HG02588 (cell line): ENCODE results near the gene SEL1L3.
"Not testable (repeated sequence)": the region's sequence is repeated elsewhere in the genome, so short reads cannot be mapped to it uniquely, and the experiment has no call there.

ENCODE experiments used
- ATAC-seq: cut with Tn5 transposase; IDR thresholded peaks from one replicate; pipeline ENCODE4 v1.9.1; 2021; ENCODE audit warnings: mild to moderate bottlenecking, moderate library complexity; ENCODE audit not compliant: unreplicated experiment

The SEL1L3 gene

DNA sequence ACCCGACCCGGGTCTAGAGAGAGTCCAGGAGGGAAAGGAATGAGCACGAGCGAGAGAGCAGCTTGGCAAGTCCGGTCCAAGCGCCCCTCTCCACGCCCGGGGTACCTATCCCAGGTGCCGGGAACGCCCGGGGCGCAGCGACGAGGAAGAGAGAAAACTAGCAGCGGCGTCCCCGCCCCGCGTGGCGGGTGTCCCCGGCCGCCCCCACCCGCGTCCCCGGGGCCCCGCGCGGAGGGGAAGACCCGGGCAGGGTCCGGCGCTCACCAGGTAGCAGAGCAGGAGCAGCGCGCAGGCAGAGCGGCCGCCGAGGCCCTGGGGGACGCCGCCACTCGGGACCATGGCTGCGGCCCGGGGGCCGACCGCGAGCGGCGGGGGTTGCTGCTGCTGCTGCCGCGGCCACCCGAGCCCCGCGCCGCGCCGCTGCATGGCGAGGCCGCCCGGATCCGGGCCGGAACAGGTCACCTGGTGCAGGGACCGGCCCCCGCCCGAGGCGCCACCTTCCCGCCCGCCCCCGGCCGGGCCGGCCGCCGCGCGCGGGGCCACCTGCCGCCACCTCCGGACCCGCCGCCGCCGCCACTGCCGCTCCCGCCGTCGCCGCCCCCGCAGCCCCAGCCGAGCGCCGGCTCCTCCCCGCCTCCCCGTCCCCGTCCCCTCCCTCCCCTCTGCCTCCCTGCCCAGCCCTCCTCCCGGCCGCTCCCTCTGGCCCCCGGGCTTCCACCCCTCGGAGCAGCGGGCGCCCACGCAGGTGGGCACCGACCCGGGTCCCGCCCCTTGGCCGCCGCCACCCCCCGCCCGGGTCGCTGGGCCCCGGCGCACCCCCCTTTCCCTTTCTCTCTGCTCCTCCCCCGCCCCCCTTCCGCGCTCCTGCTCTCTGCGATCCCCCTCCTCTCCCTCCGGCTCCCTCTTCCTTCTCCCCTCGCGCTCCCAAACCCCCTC is at the start of gene SEL1L3:
Gene SEL1L3, minus strand, starts transcription at position 578 of the 936 bp plus-strand sequence. Its CDS starts 152 bp downstream, at position 426.
- peak; percentile 50 for ATAC-seq

DNA sequence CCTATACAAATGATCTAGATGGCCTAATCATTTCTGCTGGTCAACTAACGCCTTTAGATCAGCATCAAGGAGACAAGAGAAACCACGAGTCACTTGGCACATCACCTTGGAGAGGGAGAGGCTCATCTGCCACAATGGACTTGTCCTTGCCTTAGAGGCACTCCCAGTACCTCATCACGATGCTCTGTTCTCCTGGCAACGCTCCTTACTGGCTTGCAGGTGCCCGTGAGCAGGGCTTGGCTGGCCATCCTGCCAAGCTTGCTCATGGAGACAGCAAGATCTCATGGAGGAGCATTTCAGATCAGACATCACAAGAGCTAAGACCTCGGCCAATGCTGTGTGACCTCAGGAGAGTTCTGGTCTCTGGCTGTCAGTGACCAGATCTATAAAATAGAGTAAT is 48.6 kb upstream of the SEL1L3 start:
- no peak for ATAC-seq

DNA sequence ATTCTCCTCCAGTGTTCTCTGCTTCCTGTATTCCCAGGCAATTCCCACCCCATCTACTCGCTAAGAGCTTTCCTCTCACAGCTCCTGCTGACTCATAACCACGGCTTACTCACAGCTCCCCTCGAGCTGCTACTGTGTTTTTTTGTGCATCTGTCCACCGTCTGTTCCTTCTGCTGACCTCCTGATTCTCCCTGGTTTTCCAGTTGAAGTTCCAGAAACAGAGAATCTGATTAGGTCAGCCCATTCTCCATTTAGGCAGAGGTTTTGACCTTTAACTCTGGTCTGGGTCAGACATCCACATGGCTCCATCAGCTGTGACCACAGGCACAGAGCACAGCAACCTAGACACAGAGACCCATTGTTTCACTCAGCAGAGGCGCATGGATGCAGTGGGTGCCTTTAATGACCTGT is 45.7 kb upstream of the SEL1L3 start:
- ATAC-seq: no peak

DNA sequence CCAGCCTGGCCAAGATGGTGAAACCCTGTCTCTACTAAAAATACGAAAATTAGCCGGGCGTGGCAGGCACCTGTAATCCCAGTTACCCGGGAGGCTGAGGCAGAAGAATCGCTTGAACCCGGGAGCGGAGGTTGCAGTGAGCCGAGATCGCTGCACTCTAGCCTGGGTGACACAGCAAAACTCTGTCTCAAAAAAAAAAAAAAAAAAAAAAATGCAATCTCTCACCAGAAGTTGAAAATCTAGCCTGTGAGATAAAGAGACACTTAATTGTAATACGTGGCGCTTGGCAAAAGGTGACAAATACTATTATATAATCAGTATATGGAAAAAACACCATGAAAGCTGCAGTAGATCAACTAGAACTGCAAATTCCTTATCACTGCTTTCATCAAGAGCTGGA is 43.3 kb upstream of the SEL1L3 start:
- ATAC-seq: not testable (repeated sequence)

DNA sequence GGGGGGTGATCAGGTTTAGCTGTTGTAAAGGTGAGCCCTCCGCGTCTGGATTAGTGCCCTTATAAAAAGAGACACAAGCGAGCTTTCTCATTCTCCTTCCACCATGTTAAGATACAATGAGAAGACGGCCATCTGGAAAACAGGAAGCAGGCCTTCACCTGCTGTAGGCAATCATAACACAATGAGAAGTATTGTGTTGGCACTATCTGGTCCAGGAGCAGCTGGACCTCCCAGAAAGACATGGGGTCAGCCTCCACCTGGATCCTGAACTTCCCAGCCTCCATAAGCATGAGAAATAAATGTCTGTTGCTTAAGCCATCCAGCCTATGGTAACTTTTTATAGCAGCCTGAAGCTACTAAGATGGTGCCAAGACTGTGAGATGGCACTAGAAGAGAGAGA is 42.6 kb upstream of the SEL1L3 start:
- no peak for ATAC-seq

DNA sequence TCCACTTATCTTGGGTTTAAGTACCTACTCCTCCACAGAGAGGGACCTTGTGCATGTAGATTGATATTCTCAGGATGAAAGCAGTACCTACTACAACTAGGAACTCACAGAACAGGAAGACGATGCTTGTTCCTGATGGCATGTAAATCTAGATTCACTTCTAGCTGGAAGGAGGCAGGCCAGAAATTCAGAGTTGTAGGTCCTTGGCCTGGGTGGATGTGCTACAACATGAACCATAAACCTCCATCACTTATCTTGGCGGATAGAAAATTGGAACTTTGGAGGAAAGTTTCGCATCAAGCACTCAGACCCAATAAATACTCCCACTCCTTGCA is 41.9 kb upstream of the SEL1L3 start:
- ATAC-seq: no peak

DNA sequence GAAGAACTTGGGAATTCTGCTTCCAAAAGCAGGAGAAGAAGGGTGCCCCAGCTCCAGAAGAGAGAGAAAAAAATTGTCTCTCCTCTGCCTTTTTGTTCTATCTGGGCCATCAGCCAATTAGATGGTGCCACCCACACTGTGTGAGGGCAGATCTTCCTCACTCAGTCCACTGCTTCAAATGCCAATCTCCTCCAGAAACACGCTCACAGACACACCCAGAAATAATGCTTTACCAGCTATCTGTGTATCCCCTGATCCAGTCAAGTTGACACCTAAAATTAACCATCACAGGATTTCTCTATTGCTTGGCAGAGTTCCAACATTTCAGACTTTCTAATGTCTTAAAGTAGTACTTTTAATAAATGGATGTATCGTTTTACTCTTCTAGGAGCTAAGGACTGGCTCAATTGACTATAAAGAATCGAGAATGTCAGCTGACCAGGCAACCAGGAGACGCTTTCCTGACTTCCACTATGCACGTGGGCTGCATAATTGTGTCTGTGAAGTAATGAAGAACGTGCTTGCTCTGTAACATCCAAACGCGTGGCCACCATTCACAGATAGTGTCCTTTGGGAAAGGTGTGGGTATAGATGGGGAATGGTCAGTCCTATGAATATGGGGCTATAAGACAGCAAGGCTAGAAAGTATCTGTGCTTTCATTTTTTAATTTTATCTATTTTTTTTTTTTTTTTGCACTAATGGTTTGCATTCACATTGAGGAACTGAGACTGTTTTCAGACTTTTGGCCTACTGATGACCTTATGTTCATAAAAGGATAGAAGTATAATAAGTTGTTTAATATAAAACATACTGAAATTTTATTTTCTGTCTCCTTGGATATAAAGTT is 41.3 kb upstream of the SEL1L3 start:
- no peak for ATAC-seq

DNA sequence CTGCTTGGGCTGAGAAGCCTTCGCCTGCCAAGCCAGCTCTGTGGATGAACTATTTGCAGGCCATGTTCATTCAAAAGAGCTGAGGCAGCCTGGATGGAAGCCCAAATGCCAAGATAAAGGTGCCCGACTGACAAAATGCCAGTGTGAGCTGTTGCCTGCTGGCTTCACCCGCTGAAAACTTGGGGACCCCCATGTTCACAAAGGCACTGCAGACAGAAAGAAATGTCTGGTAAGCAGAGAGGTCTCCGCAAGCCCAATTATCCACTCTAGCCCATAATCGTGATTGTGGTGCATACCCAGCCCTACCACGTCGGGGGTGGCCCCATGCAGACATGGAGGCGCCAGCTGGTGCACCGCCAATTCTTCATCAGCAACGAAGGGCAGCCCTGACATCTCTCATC is 38.2 kb upstream of the SEL1L3 start:
- ATAC-seq: no peak

DNA sequence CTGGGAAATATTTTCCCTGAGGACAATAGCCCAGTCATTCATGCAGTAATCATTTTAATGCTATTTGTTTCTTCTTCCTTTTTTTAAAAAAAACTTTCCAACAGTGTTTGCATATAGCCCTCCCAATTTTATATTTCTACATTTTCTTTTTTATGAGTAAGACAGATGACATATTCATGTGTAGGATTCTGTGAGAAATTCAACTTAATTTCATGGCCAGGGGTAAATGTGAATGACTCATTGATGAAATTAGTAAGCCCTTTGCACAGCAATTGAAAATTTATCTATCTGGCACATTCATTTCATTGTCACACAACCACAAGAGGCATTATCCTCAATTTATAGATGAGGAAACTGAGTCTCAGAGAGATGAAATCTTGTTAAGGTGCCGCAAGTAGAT is 37.5 kb upstream of the SEL1L3 start:
- ATAC-seq: no peak

DNA sequence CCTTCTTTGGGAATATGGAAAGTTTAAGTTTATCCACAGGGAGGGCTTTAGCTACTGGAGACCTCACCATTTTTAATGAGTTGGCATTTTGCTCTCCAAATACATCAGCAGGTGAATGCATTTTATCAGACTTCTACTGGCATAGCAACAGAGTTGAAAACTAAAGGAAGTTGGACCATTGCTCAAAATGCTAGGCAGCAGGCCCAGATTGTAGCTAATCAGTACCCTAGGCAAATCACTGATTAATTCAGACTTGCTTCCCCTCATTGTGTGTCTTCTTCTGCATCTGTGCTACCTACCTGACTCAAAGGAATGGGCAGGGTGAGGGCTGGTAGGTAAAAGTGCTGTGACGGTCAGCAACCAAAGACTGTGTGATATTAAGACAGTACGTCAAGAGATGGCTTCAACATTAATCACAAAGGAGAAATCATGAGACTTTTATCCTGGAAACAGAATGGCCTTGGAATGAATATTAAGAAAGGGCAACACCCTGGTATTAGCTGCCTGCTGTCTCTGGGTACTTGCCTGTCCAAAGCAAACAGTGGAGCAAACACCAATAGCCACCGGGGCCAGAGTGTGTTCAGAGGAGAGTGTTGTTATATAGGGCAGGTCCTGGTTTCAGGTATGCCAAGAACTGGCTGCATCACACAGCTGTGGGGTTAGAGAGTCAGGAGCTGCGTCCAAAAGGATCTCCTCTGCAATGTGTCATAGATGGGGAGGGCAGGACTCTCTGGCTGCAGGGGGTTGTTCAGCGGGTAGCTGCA is 34.2 kb upstream of the SEL1L3 start:
- ATAC-seq: no peak

DNA sequence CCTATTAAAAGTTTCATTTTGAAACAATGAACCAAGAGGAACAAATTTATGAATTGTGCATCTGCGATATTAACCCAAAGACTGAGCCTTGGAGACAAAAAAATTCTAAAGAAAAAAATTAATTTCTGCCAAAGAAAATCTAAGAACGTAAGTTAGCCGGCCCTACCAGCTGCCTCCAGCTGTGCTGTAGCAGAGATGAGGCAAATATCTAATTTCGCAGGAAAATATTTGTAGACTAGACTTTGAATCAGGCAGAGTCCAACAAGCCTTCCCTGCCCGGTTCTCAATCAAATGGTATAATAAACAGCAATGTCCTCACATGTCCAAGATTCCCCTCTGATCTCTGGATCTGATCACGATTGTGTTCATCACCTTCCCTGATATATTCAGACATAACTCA is 30.0 kb upstream of the SEL1L3 start:
- ATAC-seq: no peak

DNA sequence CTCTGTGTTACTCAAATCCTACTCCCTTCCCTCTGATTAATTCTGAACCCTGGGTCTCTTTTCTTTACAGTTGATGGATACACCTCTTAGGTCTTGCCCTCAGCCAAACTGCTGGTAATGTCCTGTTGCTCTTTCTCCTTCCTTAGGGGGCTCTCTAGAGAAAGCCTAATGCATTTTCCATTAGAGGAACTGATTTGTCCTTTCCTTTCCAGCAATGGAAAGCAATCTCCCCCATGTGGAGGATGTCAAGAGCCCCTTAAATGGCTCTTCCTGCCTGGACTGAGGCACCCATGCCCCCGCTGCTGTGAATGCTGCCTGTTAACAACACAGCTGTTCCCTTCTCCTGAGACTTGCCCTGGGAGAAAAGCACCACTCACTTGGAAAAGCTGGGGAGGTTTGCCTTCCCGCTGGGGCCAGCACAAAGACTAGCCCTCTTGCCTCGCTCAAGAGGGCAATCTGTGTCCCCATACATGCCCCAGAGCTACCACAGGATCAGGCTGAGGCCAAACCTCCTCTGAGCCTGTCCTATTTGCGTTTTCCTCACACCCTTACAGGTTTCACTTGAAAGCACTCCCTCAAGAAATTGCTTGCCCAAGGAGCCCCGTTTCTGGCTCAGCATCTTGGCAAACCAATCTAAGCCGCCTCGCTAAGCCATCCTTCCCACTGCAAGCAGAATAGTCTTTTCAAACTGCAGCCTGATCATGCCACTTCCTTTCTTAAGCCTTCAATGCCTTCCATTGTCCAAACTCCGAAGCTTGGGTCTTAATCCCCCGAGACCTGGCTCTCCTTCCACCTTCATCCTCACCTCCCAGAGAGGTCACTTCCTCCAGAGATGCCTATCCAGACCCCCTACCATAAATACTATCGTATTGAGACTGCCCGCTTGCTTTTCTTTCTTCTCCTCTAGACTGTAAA is 28.0 kb upstream of the SEL1L3 start:
- no peak for ATAC-seq

DNA sequence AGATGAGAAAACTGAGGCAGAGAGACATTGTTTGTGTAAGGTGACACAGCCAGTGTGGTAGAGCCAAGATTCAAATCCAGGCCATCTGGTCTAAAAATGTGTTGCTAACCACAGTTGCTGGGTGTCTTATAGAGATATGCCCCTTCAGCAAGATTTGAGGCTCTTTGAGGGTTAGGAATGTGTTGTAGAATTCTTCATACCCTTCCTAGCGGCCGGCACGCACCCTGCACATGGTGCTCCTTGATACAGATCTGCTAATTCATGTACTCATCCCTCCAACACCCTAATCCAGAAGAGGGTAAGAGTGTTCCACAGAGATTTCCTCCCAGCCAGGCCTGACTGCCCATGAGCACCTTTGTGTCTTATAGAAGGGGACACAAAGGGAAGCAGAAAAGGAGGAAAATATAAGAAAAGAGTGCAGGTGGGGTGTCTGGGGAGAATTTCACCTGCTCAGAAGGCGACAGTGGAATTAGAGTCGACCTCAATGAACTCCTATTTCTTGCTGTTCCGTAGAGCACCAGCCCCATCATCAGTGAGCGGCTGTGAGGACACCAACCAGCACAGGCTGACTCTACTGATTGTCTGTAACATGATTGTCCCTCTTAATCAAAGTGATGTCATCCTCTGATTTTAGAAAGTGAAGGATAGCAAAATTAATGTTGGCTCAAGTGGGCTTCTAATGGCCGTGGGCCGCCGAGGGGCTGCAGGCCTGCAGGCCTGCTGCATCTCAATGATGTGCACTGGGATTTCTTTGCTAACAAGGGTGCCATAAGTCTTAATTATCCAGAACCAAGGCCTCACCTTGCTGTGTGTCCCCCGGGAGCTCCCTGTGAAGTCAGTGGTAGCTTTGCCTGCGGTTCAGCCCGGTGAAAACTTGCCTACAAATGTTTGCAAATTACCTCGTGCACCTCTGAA is 27.1 kb upstream of the SEL1L3 start:
- no peak for ATAC-seq

DNA sequence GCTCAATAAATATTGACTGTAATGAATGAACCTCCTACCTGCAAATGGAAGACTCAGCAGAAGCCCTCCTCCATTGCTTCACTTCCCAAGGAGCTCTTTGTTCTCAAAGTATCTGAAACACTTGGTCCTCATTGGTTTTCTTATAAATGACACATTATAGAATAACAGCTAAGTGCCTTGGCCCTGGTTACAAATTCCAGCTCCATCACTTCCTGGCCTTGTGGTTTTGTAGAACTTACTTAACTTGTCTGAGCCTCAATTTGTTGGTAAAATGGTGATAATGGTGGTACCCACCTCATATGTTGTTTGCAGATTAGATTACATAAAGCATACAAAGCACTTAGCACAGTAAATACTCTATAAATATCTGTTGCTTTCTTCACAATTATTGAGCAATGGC is 26.0 kb upstream of the SEL1L3 start:
- no peak for ATAC-seq

DNA sequence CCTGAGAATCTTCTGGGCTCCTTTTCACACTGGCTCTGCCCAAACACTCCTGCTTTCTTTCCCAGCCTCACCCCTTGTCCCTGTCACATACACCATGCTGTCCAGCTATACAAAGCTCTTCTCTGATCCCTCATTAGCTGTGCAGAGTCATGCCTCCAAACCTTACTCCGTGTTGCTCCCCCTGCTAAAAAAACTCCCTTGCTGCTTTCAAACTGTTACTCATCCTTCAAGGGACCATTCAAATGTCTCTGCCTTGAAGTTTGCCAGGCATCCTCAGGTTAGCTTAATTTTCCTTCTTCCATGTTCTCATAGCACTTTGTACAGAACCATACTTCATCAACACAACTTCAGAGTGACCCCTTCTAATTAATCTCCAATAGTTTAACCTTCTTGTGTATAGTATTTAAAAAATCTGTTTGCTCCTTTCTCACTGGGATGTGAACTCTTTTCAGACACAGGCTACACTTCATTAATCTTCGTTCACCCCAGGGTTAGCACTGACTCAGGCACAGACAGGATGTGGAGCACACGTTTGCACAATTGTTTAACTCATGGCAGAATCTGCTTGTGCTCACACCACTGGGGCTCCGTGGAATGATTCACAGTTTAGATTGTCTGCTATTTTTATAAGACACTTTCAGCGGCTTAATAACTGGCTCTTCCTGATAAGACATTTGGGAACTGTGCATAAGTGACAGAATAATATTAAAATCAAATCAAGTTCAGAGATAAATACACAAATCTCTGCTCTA is 21.4 kb upstream of the SEL1L3 start:
- no peak for ATAC-seq

DNA sequence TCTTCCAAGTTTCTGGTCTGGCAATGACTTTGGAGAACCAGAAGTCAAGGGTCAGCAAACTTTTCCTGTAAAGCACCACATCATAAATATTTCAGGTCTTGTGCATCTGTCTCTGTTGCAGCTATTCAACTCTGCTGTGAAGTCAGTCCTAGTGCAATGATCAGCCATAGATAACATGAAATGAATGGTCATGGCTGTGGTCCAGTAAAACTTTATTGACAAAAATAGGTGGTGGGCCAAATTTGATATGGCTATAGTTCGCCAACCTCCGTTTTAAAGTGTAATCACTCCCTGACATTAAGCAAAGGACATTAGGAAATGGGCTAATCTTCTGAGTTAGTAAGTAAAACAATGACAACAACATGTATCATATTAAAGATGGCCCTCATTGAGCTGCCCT is 20.8 kb upstream of the SEL1L3 start:
- ATAC-seq: no peak

DNA sequence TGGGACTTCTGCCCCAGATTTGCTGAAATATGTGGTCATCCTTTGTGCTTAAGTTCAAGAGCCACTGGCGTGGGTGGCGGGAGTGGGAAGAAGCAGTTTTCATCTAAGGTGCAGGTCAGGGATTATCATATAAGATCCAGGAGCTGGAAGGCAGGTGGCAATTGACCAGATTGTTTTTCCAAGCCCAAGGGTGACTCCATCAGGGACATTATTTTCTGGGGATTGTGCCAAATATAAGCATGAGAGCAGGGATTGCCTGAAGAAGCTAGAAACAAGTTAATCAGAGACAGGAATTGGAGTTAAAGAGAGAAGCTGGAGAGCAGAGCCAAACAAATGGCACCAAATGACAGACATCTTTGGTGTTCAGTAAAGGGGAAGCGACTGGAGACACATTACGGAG is 19.4 kb upstream of the SEL1L3 start:
- ATAC-seq: no peak

DNA sequence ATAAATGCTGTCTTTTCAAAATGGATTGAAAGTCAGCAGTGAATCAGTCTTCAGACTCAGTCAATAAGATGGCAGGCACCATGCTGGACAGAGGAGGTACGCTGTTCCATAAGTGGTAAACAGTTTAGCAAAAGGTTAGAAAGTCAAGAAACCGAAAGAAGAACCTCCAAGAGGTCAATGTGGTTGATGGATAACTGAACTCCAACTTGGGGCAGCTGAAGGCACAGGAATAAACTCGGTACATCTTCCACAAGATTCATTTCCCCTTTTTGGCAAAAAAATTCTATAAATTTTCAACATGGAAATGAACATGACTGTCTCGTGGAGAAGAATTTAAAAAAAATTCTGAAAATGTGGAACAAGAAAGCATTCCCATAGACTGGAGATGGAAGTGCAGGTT is 18.4 kb upstream of the SEL1L3 start:
- ATAC-seq: no peak
